Loucy (cell line): Measurements from ENCODE around the gene RGS12.

Experiments used
- H2AFZ ChIP-seq: fragments of 200-600 bp; sonication (generic); 2 replicates; pipeline ENCODE4 v1.6.0; 2016; ENCODE audit warnings: antibody characterized with exemption, mild to moderate bottlenecking, low read length, moderate library complexity
- H3F3A ChIP-seq: fragments of 200-600 bp; 2 replicates; pipeline ENCODE4 v1.6.0; 2016; ENCODE audit warnings: antibody characterized with exemption, low read depth, mild to moderate bottlenecking
- H3K27me3 ChIP-seq: fragments of 200-600 bp; sonication (generic); 2 replicates; pipeline ENCODE4 v1.6.1; 2014; ENCODE audit warnings: low read length, mild to moderate bottlenecking; ENCODE audit not compliant: insufficient read depth, poor library complexity, severe bottlenecking
- H3K36me3 ChIP-seq: fragments of 200-600 bp; sonication (generic); 2 replicates; pipeline ENCODE4 v1.6.1; 2016; ENCODE audit warnings: low read length; ENCODE audit not compliant: insufficient read depth
- H3K4me1 ChIP-seq: fragments of 200-600 bp; sonication (generic); 2 replicates; pipeline ENCODE4 v1.5.1; 2014; ENCODE audit warnings: low read length, mild to moderate bottlenecking; ENCODE audit not compliant: insufficient read depth, poor library complexity, severe bottlenecking
- H3K4me2 ChIP-seq: fragments of 200-600 bp; sonication (generic); 2 replicates; pipeline ENCODE4 v1.6.0; 2014; ENCODE audit warnings: antibody characterized with exemption, low read length, low read depth, mild to moderate bottlenecking; ENCODE audit not compliant: poor library complexity, severe bottlenecking
- H3K4me3 ChIP-seq: fragments of 200-600 bp; sonication (generic); 2 replicates; pipeline ENCODE4 v1.5.1; 2014; ENCODE audit warnings: low read length, mild to moderate bottlenecking, mixed read lengths; ENCODE audit not compliant: poor library complexity, severe bottlenecking
- H3K79me2 ChIP-seq: fragments of 200-600 bp; sonication (generic); 2 replicates; pipeline ENCODE4 v1.6.1; 2014; ENCODE audit warnings: low read length; ENCODE audit not compliant: insufficient read depth
- H3K9ac ChIP-seq: fragments of 200-600 bp; sonication (generic); 2 replicates; pipeline ENCODE4 v1.6.0; 2014; ENCODE audit warnings: mild to moderate bottlenecking, low read depth, low read length, moderate library complexity; ENCODE audit not compliant: poor library complexity, severe bottlenecking
- H3K9me2 ChIP-seq: fragments of 200-600 bp; sonication (generic); replicated peaks from 2 replicates; pipeline ENCODE4 v1.6.1; 2016; ENCODE audit warnings: low read depth, low read length, mixed read lengths
- H3K9me3 ChIP-seq: fragments of 200-600 bp; sonication (generic); 2 replicates; pipeline ENCODE4 v1.6.1; 2014; ENCODE audit warnings: mild to moderate bottlenecking, antibody characterized with exemption, low read length, low read depth; ENCODE audit not compliant: insufficient read depth
- H4K20me1 ChIP-seq: fragments of 200-600 bp; sonication (generic); 2 replicates; pipeline ENCODE4 v1.6.0; 2014; ENCODE audit warnings: antibody characterized with exemption, low read length, mild to moderate bottlenecking; ENCODE audit not compliant: insufficient read depth, poor library complexity, severe bottlenecking
- EZH2phosphoT487 ChIP-seq: fragments of 200-600 bp; IDR thresholded peaks from 2 replicates; pipeline ENCODE4 v1.6.1; 2018; ENCODE audit warnings: antibody characterized with exemption, mild to moderate bottlenecking, moderate library complexity, borderline replicate concordance
- TF ChIP-seq, protein P1 (sequence below): fragments of 200-600 bp; sonication (generic); conservative IDR thresholded peaks from 2 replicates; pipeline ENCODE4 v1.5.1; 2014; ENCODE audit warnings: mild to moderate bottlenecking, antibody characterized with exemption, low read length

RGS12 gene

DNA sequence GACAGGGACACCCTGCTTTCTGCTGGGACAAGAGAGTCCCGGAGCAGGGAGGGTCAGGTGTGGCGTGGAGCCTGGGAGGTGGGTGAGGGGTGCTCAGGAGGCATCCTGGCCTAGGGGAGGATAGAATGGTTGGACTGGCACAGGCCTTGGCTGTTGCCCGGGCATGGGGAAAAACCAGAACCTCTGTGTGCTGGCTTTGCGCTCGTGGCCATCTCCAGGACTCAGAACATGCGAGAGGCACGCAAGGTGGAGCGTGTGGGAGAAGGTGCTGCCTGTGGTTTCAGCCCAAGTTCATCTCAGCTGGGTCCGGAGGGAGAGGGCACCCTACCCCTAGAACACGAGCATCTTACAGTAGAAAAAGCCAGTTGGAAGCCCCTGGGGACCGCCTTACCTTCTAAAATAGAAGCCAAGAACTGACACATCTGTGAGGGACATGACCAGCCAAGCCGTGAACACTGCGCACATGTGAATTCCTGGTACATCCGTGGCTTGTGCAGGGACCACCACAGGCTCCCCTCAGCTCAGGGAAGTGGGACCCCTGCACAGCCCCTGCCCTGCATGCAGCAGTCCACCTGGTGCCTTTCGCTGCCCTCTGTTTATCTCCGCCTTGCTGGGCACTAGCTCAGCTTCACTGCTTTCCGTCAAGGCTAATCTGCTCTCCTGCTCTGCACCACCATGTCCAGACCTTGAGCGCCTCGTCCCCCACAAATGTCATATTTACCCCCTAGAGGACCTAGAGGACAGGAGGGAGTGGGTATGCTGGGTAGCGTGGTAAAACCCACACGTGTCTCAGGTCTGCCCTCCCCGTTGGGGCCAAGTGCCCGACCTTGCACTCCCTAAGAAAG is 30.4 kb upstream of the RGS12 start:
- no peak overlapping the region for H3K9ac ChIP-seq
- no peaks in the 10 kb centered on the region for H4K20me1 ChIP-seq
- H3F3A ChIP-seq: no peaks in the 10 kb centered on the region
- H2AFZ ChIP-seq: no peak overlapping the region
- TF ChIP-seq EZH2phosphoT487: no peak
- TF ChIP-seq, protein P1, sequence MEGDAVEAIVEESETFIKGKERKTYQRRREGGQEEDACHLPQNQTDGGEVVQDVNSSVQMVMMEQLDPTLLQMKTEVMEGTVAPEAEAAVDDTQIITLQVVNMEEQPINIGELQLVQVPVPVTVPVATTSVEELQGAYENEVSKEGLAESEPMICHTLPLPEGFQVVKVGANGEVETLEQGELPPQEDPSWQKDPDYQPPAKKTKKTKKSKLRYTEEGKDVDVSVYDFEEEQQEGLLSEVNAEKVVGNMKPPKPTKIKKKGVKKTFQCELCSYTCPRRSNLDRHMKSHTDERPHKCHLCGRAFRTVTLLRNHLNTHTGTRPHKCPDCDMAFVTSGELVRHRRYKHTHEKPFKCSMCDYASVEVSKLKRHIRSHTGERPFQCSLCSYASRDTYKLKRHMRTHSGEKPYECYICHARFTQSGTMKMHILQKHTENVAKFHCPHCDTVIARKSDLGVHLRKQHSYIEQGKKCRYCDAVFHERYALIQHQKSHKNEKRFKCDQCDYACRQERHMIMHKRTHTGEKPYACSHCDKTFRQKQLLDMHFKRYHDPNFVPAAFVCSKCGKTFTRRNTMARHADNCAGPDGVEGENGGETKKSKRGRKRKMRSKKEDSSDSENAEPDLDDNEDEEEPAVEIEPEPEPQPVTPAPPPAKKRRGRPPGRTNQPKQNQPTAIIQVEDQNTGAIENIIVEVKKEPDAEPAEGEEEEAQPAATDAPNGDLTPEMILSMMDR: no peak
- no peaks in the 10 kb centered on the region for H3K4me1 ChIP-seq
- no peaks in the 10 kb centered on the region for H3K27me3 ChIP-seq
- no peaks in the 10 kb centered on the region for H3K9me3 ChIP-seq
- no peaks in the 10 kb centered on the region for H3K9me2 ChIP-seq
- H3K4me3 ChIP-seq: no peak overlapping the region
- H3K36me3 ChIP-seq: no peaks in the 10 kb centered on the region
- no peaks in the 10 kb centered on the region for H3K79me2 ChIP-seq
- no peak overlapping the region for H3K4me2 ChIP-seq

DNA sequence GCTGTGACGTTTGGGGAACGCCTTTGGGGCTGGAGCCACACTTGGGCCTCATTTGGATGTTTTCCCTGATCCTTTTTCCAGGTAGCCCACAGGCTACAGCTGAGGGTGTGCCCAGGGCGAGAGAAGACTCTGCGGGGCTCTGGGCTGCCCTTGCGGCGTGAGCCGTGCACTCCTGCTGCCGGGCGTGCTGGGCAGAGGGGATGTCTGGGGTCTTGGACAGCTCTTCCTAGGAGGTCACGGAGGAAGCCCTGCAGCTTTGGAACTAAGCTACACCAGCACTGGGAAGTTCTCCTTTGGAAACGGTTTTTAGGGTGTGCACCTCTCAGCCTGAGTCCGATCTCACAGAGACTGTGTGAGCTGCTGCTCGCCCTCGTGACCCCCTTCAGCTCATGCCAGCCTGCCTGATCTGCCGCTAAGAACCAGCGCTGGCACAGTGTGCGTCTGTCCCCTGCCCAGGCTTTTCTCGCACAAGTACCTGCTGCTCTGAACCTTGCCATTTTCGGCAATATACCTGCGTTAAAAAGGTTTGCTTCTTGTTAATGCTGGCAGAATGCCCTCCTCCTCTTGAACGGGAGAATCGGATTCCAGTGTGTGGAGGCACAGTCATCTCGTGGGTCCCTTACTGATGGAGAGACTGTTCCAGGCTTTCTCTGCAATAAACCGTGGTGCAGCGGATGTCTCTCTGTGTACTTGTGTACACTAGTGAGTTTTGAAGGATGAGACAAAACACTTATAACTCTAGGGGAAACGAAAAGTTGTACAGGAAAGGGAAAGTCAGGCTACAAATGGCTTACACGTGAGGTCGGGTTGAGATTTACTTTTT is 29.6 kb upstream of the RGS12 start:
- H3K36me3 ChIP-seq: no peaks in the 10 kb centered on the region
- no peaks in the 10 kb centered on the region for H3K9me3 ChIP-seq
- H3K4me2 ChIP-seq: no peak overlapping the region
- no peaks in the 10 kb centered on the region for H3K4me1 ChIP-seq
- no peak overlapping the region for H2AFZ ChIP-seq
- H3K9ac ChIP-seq: no peak overlapping the region
- H3K4me3 ChIP-seq: no peak overlapping the region
- no peaks in the 10 kb centered on the region for H4K20me1 ChIP-seq
- no peak for TF ChIP-seq EZH2phosphoT487
- TF ChIP-seq, protein P1: no peak
- H3K9me2 ChIP-seq: no peaks in the 10 kb centered on the region
- no peaks in the 10 kb centered on the region for H3F3A ChIP-seq
- no peaks in the 10 kb centered on the region for H3K27me3 ChIP-seq
- H3K79me2 ChIP-seq: no peaks in the 10 kb centered on the region

GRCh38 chr4:3263876-3264193 is 29.0 kb upstream of the RGS12 start:
- H3K4me3 ChIP-seq: no peak overlapping the region
- no peaks in the 10 kb centered on the region for H3F3A ChIP-seq
- no peak overlapping the region for H2AFZ ChIP-seq
- H3K9me2 ChIP-seq: no peaks in the 10 kb centered on the region
- H3K4me2 ChIP-seq: no peak overlapping the region
- H3K27me3 ChIP-seq: no peaks in the 10 kb centered on the region
- TF ChIP-seq EZH2phosphoT487: no peak
- TF ChIP-seq, protein P1: no peak
- no peaks in the 10 kb centered on the region for H4K20me1 ChIP-seq
- no peaks in the 10 kb centered on the region for H3K4me1 ChIP-seq
- no peak overlapping the region for H3K9ac ChIP-seq
- no peaks in the 10 kb centered on the region for H3K79me2 ChIP-seq
- no peaks in the 10 kb centered on the region for H3K36me3 ChIP-seq
- H3K9me3 ChIP-seq: no peaks in the 10 kb centered on the region
